Inferior parietal cortex (tissue), 1 donor: ENCODE measurements around the gene PCDHGB5.
A peak's percentile ranks its signal among the peaks of the same experiment; 100 is the strongest.
"Not testable (repeated sequence)": the region's sequence is repeated elsewhere in the genome, so short reads cannot be mapped to it uniquely, and the experiment has no call there.

Source experiments
- DNase-seq: peaks from one replicate; pipeline ENCODE4 v3.0.0-alpha.2; 2016; ENCODE audit errors: extremely low spot score

PCDHGB5 gene

DNA sequence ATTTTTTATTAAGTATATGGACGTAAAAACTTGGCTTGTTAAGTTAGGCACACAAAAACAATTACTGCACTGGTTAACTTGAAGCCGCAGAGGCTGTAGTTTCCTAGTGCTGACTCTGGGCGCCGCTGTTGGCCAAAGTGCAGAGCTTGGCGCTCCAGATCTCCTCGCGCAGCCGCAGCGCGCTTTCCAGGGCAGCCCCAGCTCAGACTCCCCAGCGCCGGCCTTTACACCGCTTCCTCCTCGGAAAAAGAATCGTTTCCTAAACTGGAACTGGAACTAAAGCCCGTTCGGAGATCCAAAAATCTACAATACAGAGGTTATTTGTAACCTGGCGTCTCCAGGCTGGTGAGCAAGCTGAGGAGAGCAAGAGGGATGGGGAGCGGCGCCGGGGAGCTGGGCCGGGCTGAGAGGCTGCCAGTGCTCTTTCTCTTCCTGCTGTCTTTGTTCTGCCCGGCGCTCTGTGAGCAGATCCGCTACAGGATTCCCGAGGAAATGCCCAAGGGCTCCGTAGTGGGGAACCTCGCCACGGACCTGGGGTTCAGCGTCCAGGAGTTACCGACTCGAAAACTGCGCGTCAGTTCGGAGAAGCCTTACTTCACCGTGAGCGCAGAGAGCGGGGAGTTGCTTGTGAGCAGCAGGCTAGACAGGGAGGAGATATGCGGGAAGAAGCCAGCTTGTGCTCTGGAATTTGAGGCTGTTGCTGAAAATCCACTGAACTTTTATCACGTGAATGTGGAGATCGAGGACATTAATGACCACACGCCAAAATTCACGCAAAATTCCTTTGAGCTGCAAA, at the start of gene PCDHGB5:
Gene PCDHGB5, plus strand, starts transcription at position 192 of the 796 bp plus-strand sequence. Its CDS starts 181 bp downstream, at position 373.
- not testable (repeated sequence) for DNase-seq

DNA sequence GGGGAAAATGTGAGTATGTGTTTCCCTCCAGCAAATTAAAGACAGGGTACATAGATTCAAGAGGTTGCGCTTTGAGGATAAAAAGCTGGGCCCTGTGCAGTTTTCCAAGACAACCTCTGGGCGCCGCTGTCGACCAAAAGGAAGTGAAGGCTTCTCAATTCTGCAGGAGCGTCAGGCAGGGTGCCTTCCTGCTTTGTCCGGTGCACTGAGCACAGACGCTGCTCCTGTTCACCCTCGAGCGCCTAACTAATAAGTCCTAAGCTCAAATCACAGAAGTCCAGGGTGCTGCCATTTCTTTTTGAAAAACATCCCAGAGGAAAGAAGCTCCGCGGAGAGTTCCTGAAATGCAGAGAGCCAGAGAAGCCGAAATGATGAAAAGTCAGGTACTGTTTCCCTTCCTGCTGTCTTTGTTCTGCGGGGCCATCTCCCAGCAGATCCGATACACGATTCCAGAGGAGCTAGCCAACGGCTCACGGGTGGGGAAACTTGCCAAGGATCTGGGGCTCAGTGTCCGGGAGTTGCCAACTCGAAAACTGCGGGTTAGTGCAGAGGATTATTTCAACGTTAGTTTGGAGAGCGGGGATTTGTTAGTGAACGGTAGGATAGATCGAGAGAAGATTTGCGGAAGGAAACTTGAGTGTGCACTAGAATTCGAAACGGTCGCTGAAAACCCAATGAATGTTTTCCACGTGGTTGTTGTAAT, 47.7 kb upstream of the PCDHGB5 start, which contains the start of gene PCDHGB1:
Gene PCDHGB1, plus strand, starts transcription at position 183 of the 703 bp plus-strand sequence. Its CDS starts 162 bp downstream, at position 345.
- DNase-seq = peak; percentile 24

DNA sequence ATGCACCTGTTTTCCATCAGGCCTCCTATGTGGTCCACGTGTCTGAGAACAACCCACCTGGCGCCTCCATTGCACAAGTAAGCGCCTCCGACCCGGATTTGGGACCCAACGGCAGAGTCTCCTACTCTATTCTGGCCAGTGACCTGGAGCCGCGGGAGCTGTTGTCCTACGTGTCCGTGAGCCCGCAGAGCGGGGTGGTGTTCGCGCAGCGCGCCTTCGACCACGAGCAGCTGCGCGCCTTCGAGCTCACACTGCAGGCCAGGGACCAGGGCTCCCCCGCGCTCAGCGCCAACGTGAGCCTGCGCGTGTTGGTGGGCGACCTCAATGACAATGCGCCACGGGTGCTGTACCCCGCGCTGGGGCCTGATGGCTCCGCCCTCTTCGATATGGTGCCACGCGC, 46.2 kb upstream of the PCDHGB5 start:
- DNase-seq = no peak

DNA sequence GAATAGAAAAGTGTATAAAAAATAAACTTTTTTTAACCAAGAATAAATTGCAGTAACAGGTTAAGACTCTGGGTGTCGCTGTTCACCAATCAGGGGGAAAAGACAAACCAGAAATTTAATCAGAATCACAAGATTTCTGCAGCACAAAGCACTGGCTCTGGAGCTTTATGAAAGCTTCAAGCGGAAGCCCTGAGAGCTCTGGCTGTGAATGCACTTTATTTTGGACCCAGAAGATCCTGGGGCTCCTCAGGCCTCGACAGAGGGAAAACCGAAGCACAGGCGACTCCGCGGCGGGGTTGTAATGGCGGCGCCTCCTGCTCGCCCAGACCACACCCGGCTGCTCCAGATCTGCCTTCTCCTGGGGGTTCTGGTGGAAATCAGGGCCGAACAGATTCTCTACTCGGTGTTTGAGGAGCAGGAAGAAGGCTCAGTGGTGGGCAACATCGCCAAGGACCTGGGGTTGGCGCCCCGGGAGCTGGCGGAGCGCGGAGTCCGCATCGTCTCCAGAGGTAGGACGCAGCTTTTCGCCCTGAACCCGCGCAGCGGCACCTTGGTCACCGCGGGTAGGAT, 42.8 kb upstream of the PCDHGB5 start, which contains the start of gene PCDHGA4:
Gene PCDHGA4, plus strand, starts transcription at position 122 of the 570 bp plus-strand sequence. Its CDS starts 87 bp downstream, at position 209.
- no peak for DNase-seq

DNA sequence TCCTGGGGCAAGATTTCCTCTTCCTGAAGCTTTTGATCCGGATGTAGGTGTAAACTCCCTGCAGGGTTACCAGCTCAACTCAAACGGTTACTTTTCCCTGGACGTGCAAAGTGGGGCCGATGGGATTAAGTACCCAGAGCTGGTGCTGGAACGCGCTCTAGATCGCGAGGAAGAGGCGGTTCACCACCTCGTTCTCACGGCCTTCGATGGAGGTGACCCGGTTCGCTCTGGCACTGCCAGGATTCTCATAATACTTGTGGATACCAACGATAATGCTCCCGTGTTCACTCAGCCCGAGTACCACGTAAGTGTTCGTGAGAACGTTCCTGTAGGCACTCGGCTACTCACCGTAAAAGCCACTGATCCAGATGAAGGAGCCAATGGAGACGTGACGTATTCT, 42.1 kb upstream of the PCDHGB5 start:
- DNase-seq = no peak

DNA sequence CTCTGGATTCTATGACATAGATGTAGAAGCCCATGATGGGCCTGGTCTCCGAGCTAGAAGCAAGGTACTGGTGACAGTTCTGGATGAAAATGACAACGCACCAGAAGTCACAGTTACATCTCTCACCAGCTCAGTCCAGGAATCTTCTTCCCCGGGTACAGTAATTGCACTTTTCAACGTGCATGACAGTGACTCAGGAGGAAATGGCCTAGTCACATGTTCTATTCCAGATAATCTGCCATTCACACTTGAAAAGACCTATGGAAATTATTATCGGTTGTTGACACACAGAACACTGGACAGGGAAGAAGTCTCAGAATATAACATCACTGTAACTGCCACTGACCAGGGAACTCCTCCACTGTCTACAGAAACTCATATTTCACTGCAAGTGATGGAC, 41.6 kb upstream of the PCDHGB5 start:
- DNase-seq = no peak

DNA sequence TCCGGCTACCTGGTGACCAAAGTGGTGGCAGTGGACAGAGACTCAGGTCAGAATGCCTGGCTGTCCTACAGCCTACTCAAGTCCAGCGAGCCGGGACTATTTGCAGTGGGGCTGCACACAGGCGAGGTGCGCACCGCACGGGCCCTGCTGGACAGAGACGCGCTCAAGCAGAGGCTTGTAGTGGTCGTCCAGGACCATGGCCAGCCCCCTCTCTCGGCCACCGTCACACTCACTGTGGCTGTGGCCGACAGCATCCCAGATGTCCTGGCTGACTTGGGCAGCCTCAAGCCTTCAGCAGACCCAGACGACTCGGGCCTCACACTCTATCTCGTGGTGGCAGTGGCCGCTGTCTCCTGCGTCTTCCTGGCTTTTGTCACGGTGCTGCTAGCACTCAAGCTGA, 40.8 kb upstream of the PCDHGB5 start:
- no peak for DNase-seq

DNA sequence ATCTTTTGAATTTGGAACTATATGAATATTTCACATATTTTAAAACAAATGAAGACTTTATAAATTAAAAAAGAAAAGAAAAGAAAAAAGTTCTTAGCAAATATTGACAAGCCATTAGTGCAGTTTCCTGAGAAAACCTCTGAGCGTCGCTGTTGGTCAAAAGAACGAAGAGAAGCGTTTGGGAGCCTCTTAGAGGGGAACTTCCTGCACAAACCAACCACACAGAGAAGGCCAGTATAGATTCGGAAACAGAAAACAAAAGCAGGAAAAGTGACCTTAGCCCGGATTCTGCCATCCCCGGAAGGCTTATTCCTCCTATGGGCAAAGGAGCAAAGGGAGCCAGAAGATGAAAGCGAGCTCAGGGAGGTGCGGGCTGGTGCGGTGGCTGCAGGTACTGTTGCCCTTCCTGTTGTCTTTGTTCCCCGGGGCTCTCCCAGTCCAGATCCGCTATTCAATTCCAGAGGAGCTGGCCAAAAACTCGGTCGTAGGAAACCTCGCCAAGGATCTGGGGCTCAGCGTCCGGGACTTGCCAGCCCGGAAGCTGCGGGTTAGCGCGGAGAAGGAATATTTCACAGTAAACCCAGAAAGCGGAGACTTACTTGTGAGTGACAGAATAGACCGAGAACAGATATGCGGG, 37.8 kb upstream of the PCDHGB5 start, which contains the start of gene PCDHGB2:
Gene PCDHGB2, plus strand, starts transcription at position 205 of the 637 bp plus-strand sequence. Its CDS starts 142 bp downstream, at position 347.
- peak; percentile 27 for DNase-seq

DNA sequence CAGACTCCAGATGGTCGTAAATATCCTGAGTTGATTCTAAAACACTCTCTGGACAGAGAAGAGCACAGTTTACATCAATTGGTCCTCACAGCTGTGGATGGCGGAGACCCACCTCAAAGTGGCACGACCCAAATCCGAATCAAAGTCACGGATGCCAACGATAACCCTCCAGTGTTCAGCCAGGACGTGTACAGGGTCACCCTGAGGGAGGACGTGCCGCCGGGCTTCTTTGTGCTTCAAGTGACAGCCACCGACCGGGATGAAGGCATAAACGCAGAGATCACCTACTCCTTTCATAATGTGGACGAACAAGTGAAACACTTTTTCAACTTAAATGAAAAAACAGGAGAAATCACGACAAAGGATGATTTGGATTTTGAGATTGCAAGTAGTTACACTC, 37.1 kb upstream of the PCDHGB5 start:
- no peak for DNase-seq

DNA sequence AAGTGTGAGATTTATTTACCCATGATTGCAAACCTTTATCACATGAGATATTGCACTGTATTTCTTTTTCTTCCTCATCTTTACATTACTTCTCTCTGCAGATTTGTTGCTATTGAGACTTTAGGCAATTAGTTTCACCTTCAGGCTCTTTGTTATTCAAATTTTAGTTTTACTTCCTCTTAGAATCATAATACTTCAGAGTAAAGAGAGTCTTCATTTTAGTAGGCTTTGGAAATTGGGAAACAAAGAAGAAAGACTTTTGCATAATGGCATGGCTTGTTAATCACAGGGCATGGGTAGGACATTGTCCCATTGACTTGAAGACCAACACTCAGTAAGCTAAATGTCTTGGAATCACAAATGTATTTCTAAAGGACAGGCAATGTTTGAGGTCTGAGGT, 35.0 kb upstream of the PCDHGB5 start:
- no peak for DNase-seq

DNA sequence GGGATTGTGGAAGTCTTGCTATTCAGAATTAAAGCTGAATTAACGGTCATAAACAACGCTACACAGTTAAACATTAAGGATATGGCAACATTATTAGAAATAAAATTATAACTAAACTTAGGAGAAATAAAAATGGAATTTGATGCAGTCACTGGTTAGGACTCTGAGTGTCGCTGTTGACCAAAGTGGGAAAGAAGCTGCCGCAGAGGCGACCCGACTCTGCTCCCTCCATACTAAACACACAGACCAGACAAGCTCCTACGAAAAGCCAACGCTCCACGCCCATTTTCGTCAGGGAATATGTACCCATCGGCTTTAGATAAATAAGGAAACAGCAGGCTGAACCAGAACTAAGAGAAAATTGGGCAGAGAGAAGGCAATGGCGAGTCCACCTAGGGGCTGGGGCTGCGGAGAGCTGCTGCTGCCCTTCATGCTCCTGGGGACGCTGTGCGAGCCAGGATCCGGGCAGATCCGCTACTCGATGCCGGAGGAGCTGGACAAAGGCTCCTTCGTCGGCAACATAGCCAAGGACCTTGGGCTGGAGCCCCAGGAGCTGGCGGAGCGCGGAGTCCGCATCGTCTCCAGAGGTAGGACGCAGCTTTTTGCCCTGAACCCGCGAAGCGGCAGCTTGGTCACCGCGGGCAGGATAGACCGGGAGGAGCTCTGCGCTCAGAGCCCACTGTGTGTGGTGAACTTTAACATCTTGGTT, 33.6 kb upstream of the PCDHGB5 start, which contains the start of gene PCDHGA5:
Gene PCDHGA5, plus strand, starts transcription at position 211 of the 709 bp plus-strand sequence. Its CDS starts 169 bp downstream, at position 380.
- DNase-seq = no peak

DNA sequence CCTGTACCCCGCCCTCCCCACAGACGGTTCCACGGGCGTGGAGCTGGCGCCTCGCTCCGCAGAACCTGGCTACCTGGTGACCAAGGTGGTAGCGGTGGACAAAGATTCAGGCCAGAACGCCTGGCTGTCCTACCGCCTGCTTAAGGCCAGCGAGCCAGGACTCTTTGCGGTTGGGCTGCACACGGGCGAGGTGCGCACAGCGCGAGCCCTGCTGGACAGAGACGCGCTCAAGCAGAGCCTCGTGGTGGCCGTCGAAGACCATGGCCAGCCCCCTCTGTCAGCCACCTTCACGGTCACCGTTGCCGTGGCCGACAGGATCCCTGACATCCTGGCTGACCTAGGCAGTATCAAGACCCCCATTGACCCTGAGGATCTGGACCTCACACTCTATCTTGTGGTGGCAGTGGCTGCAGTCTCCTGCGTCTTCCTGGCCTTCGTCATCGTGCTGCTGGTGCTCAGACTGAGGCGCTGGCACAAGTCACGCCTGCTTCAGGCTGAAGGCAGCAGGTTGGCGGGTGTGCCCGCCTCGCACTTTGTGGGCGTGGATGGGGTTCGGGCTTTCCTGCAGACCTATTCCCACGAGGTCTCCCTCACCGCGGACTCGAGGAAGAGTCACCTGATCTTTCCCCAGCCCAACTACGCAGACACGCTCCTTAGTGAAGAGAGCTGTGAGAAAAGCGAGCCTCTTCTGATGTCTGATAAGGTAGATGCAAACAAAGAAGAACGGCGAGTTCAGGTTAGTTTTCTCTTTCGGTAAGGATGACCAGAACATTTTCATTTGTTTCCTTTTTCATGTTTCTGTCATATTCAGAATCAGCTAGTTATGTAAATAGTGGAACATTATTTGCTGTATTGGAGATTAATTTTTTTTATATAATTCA, 31.5 kb upstream of the PCDHGB5 start:
- no peak for DNase-seq

DNA sequence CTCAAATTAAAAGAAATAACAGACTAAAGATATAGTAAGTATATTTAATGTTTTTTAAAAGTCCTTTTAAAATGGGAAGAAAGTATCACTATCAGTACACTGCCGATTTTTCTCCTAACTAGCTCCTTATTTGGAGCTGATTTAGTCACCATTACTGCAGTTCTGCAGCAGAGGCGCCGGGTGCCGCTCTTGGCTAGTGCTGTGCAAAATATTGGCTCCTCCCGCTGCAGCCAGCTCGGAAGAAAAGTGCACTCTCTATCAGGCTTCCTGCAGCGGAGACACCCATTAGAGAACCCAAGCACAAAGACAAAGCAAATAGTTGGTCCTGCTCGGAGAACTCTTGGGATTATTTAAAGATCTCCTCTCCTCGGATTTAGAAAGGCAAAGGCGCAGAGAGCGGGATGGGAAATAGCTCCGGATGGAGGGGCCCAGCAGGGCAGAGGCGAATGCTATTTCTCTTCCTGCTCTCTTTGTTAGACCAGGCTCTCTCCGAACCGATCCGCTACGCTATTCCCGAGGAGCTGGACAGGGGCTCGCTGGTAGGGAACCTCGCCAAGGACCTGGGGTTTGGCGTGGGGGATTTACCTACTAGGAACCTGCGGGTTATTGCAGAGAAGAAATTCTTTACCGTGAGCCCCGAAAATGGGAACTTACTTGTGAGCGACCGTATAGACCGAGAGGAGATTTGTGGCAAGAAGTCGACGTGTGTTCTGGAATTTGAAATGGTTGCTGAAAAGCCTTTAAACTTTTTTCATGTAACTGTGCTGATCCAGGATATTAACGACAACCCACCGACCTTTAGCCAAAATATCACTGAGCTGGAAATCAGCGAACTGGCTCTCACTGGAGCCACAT, 27.5 kb upstream of the PCDHGB5 start, which contains the start of gene PCDHGB3:
Gene PCDHGB3, plus strand, starts transcription at position 249 of the 855 bp plus-strand sequence. Its CDS starts 153 bp downstream, at position 402.
- peak; percentile 4 for DNase-seq

DNA sequence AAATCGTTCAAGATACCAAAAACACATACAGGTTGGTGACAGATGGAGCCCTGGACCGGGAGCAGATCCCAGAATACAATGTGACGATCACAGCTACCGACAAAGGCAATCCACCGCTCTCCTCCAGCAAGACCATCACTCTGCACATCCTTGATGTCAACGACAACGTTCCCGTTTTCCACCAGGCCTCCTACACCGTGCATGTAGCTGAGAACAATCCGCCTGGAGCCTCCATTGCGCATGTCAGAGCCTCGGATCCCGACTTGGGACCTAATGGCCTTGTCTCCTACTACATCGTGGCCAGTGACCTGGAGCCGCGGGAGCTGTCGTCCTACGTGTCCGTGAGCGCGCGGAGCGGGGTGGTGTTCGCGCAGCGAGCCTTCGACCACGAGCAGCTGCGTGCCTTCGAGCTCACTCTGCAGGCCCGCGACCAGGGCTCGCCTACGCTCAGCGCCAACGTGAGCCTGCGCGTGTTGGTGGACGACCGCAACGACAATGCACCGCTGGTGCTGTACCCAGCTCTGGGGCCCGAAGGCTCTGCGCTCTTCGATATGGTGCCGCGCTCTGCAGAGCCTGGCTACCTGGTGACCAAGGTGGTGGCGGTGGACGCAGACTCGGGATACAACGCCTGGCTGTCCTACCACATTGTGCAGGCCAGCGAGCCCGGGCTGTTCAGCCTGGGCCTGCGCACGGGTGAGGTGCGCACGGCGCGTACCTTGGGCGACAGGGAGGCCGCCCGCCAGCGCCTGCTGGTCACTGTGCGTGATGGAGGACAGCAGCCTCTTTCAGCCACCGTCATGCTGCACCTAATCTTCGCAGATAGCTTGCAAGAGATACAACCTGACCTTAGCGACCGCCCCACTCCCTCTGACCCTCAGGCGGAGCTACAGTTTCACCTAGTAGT, 25.9 kb upstream of the PCDHGB5 start:
- DNase-seq = no peak

DNA sequence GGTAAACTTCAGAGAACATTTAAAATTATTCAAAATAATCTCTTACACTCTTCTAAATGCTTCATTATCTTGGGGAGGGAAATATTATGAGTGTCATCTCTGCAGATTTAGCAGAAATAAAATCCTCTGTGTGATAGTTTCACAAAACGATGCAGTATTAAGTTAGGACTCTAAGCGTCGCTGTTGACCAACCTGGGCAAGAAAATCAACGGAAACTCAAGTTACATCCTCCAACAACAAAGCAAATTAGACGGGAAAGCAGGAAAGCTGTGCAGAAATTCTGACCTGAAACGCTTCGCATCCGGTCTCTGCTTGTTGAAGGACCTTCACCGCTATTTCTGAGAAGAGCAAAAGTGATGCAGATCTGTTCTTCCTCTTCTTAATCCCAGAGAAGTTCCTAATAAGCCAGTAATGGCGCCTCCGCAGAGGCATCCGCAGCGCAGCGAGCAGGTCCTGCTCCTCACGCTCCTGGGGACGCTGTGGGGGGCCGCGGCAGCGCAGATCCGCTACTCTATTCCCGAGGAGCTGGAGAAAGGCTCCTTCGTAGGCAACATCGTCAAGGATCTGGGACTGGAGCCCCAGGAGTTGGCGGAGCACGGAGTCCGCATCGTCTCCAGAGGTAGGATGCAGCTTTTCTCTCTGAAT, 24.0 kb upstream of the PCDHGB5 start, which contains the start of gene PCDHGA6:
Gene PCDHGA6, plus strand, starts transcription at position 219 of the 645 bp plus-strand sequence. Its CDS starts 193 bp downstream, at position 412.
- DNase-seq = no peak

DNA sequence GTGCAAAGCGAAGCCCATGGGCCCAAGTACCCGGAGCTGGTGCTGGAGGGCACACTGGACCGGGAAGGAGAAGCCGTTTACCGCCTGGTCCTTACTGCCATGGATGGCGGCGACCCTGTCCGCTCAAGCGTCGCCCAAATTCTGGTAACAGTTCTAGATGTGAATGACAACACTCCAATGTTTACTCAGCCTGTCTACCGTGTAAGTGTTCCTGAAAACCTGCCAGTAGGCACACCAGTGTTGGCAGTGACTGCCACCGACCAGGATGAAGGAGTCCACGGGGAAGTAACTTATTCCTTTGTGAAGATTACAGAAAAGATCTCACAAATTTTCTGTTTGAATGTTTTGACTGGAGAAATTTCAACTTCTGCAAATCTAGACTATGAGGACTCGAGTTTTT, 23.1 kb upstream of the PCDHGB5 start:
- DNase-seq = no peak
